ENCODE results near the gene TRMO. TPM values are rescaled to one million over a fixed set of nuclear protein-coding genes. Genes with fewer than 3 reads are reported as not detected.

The TRMO gene
- total RNA-seq, 1 experiment from 2014 or later = 8.6 TPM

DNA sequence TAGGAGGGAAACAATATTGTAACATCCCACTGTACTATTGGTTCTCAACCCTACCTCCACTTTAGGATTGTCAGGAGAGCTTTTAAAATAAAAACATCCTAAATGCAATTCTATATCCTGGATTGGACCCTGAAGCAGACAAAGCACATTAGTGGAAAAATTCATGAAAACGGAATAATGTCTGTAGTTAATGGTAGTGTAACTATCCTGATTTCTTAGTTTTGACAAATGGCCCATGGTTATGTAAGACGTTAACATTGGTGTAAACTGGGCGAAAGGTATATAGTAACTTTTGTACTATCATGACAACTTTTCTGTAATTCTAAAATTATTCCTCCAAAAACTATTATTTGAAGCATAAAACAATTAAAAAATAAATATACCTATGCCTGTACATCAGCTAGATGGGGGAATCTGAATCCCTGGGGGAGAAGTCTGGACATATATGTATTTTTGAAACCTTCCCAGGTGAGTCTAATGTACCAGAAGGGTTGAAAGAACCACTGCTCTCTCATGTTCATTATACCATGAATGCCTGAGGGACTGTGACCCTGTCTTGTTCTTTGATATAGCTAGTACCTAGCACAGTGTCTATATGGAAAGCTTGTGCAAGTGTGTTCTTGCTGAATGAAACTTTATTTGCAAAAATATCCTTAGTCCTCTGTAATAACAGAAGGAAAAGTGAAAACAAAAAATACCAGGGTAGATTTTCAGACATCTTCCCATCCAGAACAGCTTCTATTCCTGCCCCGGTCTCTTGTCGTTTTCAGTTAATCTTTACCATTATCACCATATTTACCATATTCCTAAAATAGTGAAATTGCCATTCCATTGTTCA lies 3.4 kb upstream of the TRMO start:
- H3K4me2 ChIP-seq (ENCODE audit: insufficient read depth, insufficient read length, low read length) = no peak overlapping the region
- H2BK20ac ChIP-seq (ENCODE audit: low read depth, low read length, poor library complexity, severe bottlenecking) = no peak overlapping the region
- H3K23ac ChIP-seq (ENCODE audit: insufficient read length, low read depth, low read length) = no peak overlapping the region
- H4K5ac ChIP-seq (ENCODE audit: insufficient read length, low read depth, low read length) = no peak overlapping the region
- TF ChIP-seq, protein P1, sequence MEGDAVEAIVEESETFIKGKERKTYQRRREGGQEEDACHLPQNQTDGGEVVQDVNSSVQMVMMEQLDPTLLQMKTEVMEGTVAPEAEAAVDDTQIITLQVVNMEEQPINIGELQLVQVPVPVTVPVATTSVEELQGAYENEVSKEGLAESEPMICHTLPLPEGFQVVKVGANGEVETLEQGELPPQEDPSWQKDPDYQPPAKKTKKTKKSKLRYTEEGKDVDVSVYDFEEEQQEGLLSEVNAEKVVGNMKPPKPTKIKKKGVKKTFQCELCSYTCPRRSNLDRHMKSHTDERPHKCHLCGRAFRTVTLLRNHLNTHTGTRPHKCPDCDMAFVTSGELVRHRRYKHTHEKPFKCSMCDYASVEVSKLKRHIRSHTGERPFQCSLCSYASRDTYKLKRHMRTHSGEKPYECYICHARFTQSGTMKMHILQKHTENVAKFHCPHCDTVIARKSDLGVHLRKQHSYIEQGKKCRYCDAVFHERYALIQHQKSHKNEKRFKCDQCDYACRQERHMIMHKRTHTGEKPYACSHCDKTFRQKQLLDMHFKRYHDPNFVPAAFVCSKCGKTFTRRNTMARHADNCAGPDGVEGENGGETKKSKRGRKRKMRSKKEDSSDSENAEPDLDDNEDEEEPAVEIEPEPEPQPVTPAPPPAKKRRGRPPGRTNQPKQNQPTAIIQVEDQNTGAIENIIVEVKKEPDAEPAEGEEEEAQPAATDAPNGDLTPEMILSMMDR (conservative IDR thresholded peaks at IDR 0.05) = no peak
- H4K20me1 ChIP-seq (ENCODE audit: control insufficient read depth, insufficient read depth, insufficient read length) = no peaks in the 10 kb centered on the region
- H3K79me1 ChIP-seq (ENCODE audit: insufficient read depth, low read depth, low read length, poor library complexity, severe bottlenecking) = no peaks in the 10 kb centered on the region
- H3K27me3 ChIP-seq (ENCODE audit: insufficient read depth, low read length) = no peaks in the 10 kb centered on the region; the same call in 1 of the 2 replicates
- H4K8ac ChIP-seq (replicated peaks; ENCODE audit: insufficient read length, low read depth, low read length) = no peak overlapping the region
- Mint-ChIP-seq H3K27me3 (ENCODE audit: low read depth) (peaks cover 63% of the 10 kb centered on the region), H3K4me1 (peaks cover 4 to 5% of the 10 kb centered on the region in 2 experiments), H3K4me3 (no peak overlapping the region), H3K27ac (no peak overlapping the region), H3K36me3 (ENCODE audit: insufficient read depth in 1 of 3, low read depth in 3 of 3) (no peaks in the 10 kb centered on the region), H3K9me3 (peaks cover 0 to 3% of the 10 kb centered on the region in 2 experiments; a peak in 2 of 5 replicates)
- H2AK5ac ChIP-seq (ENCODE audit: insufficient read length, low read length) = no peak overlapping the region
- H3K14ac ChIP-seq (ENCODE audit: insufficient read depth, low read length) = no peak overlapping the region
- no peaks in the 10 kb centered on the region for H3K4me1 ChIP-seq (ENCODE audit: insufficient read depth, low read length)
- no peak overlapping the region for H2BK15ac ChIP-seq (ENCODE audit: low read depth, low read length)
- H3K23me2 ChIP-seq (ENCODE audit: insufficient read length, low read depth, low read length, poor library complexity, severe bottlenecking) = no peaks in the 10 kb centered on the region
- no peak overlapping the region for H3K56ac ChIP-seq (ENCODE audit: insufficient read length, low read depth, low read length)
- H4K91ac ChIP-seq (ENCODE audit: insufficient read length, low read depth, low read length) = no peak overlapping the region
- H3K18ac ChIP-seq (ENCODE audit: insufficient read length, low read depth, low read length) = no peak overlapping the region
- H3T11ph ChIP-seq (ENCODE audit: low read length) = no peak overlapping the region
- no CpG with 5 or more reads among the region's 5 CpGs for WGBS (ENCODE audit: extremely low coverage, insufficient read length, low lambda C conversion rate)
- no peak overlapping the region for H2BK12ac ChIP-seq (ENCODE audit: insufficient read length, low read depth, low read length)
- no peak overlapping the region for H3K4ac ChIP-seq (ENCODE audit: low read depth, low read length)
- DNase-seq = no peak
- no peak overlapping the region for H2AFZ ChIP-seq (ENCODE audit: low read length)
- H3K27ac ChIP-seq (ENCODE audit: insufficient read length, low read depth, low read length) = no peak overlapping the region
- no peak overlapping the region for H2BK120ac ChIP-seq (ENCODE audit: low read depth, low read length, poor library complexity, severe bottlenecking)
- no peaks in the 10 kb centered on the region for H3K9me3 ChIP-seq (ENCODE audit: control insufficient read depth, low read depth, low read length)
- H3K9ac ChIP-seq (ENCODE audit: extremely low read depth, insufficient read length, low read length) = no peak overlapping the region
- H3K79me2 ChIP-seq (ENCODE audit: insufficient read depth, low read length) = no peaks in the 10 kb centered on the region
- no peak overlapping the region for H2BK5ac ChIP-seq (ENCODE audit: insufficient read length, low read length)

Measured in H9 (cell line).